GM12872 (cell line): ENCODE data around the gene DNAH8.

Experiments
- TF ChIP-seq, protein P1 (sequence below): IDR thresholded peaks from 3 replicates; pipeline ENCODE4 v1.5.1; 2011; ENCODE audit warnings: low read depth, mild to moderate bottlenecking, low read length, moderate library complexity; ENCODE audit not compliant: insufficient read depth

Gene DNAH8

DNA sequence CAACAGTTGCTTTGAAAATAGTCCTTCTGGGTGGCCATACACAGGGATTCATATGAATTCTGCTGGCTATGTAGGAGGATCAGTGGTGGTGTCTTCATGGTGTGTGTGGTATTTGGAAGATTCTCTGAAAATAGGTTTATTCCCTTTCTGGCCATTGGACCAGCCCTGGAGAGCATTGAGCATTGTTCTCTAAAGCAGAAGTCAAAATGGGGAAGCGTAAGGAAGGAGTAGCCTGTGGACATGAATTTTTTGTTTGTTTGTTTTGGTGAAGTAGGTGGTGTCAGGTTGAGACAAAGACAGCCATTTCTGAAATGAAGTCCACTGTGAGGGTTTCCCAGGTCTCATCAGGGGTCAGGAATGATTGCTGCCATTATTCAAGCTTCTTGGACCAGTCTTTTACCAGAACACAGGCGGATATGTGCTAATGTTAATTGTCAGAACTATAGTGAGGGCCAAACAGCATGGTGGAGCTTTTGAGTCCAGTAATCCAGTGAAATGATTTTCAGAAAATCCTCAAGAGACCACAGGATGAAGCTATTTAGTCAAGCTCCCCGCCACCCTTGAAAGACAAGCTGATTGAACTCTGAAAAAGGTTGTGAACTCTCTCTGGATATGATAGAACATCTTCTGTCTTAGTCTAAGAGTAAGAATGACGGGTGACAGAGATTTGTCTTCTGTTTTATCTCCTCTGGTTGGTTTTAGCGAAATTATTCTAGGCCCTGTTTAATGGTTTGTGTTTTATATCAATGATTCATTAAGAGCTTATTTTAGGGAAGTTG lies 60.0 kb downstream of the DNAH8 start:
- TF ChIP-seq, protein P1, sequence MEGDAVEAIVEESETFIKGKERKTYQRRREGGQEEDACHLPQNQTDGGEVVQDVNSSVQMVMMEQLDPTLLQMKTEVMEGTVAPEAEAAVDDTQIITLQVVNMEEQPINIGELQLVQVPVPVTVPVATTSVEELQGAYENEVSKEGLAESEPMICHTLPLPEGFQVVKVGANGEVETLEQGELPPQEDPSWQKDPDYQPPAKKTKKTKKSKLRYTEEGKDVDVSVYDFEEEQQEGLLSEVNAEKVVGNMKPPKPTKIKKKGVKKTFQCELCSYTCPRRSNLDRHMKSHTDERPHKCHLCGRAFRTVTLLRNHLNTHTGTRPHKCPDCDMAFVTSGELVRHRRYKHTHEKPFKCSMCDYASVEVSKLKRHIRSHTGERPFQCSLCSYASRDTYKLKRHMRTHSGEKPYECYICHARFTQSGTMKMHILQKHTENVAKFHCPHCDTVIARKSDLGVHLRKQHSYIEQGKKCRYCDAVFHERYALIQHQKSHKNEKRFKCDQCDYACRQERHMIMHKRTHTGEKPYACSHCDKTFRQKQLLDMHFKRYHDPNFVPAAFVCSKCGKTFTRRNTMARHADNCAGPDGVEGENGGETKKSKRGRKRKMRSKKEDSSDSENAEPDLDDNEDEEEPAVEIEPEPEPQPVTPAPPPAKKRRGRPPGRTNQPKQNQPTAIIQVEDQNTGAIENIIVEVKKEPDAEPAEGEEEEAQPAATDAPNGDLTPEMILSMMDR = no peak

DNA sequence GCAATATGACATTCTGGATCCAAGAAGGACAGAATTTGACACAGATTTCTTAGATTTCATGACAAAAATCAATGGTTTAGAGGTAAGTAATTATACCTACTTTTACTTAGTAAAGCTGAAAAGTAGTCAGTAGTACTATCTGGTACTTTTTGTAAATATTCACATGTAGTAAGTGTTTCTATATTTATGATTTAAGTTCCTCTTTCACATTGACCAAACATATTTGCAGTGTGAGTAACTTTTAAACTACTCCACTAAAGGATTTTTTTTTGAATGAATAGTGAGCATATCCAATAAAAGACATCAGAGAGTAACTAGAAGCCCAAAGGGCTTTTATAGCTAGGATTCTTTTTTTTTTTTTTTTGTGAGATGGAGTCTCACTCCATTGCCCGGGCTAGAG lies 60.8 kb downstream of the DNAH8 start:
- TF ChIP-seq, protein P1 = no peak

DNA sequence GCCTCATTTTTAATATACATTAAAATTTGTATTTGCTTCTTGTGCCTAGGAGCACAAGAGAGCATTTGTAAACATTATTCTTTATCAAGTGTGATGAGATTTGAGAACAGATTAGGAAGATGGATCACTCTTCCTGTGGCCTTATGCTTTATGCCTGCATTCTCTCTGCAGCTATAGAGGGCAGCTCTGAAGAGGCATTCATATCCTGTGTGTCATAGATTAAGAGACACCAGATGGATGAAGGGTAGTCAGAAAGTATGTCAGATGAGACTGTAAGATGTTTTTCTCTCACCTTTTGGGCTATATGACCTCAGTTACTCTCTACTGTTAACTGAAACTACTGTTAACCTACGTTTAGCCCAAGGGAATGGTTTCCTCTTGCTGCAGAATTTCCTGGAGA lies 61.4 kb downstream of the DNAH8 start:
- TF ChIP-seq, protein P1 = no peak

DNA sequence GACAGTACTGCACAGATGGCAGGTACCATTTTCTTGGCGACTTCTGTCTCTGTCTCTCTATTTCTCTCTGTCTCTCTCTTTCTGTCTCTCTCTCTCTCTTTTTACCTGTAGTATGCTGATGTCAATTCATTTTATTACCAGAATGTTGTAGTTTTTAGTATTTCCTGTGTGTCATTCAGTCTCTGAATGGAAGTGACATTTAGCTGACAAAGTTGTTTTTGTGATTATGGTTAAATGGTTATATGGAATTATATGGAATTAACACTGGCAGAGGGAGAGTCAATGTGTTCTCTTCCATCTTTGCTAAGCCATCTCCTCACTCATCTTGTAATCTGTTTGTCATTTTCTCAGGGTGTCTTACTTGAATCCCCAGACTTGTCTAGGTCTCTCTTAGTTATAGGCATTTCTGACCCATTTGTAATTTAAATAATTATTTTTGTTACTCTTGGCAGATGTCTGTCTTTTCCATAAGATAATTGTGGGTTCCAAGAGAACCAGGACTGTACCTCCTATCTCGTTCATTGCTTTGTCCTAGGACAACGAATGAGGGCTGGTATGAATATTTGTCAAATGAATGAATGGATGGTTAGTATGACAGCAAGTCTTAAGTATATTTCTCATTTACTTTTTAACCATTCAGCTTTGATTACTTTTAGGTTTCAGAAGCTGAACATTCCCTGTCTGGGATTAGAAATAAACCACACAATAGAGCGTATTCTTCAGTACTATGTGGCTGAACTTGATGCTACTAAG lies 64.4 kb downstream of the DNAH8 start:
- TF ChIP-seq, protein P1 = no peak

DNA sequence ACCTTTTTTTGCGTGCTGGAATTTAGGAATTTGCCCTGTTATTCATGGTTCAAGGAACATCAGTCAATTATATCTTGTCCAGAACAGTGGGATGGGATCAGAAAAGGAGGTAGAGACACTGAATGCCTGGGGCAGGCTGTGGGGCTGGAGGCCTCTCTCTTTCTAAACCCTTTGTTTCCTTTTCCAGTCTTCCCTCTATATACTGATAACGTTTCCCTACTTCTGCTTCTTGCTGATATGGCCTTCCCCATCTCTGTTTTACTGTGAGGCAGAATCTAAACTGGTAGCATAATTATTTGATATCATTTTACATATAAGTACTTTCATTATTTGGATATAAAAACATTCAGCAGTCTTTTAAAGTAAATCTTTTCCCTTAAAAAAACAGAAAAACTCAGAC lies 67.5 kb downstream of the DNAH8 start:
- TF ChIP-seq, protein P1 = no peak

DNA sequence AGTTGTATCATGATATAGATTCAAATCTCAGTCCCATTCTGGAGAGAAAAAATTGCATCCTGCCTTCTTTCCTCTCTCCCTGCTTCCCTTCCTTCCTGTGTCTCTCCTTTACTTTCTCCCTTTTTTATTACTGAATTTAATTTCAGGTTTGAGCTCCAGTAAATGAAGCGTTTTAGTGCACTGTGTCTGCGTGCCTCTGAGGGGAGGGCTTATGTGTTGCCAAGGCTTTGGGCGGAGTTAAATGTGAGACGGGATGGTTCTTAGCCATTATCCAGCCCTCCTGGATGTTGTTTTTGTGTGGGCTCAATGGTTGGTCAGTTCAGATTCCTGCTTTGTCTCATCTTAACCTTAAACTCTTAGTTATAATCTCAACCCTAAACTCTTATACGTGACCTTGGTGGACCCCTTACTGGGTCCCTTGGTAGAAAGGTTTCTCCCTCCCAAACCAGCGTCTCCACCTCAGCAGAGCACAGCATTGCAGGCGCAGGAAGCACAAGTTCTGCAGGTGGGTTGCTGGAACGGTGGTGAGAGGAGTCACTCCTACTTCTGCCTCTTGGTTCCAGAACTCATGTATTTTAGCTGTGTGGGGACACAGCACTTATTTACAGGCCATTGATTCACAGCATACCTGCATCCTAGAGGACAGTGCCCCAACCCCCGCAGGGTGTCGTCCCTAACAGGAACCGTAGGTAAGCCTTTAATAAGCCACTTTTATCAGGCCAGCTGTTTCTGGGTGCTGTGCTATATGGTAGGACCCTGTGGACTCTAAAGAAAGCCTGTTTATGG lies 68.5 kb downstream of the DNAH8 start:
- TF ChIP-seq, protein P1 = no peak
